WTC11 (cell line): ENCODE measurements around the gene NAA11. TPM values are rescaled to one million over a fixed set of nuclear protein-coding genes. Genes with fewer than 3 reads are reported as not detected.

ENCODE experiments used
- ATAC-seq: fragments of 200-7000 bp; cut with Tn5 transposase; 2 replicates; pipeline ENCODE4 v1.10.0; 2021; ENCODE audit warnings: mild to moderate bottlenecking, moderate library complexity
- CTCF ChIA-PET: fragments of 300-600 bp; sonication (Branson Sonifier 250); formaldehyde crosslinking; loops from one replicate; lab custom pipeline; 2021; ENCODE audit warnings: antibody characterized with exemption; lab: Charles Lee
- POLR2A ChIA-PET: fragments of 350-600 bp; sonication (Branson Sonifier 250); formaldehyde crosslinking; loops from one replicate; lab custom pipeline; 2021; ENCODE audit warnings: antibody characterized with exemption; lab: Charles Lee
- DNase-seq: peaks from one replicate; pipeline ENCODE4 v3.0.0; 2021; ENCODE audit warnings: low spot score
- H3K27ac Mint-ChIP-seq: 2 replicates; pipeline ENCODE4 v1.8.0; 2021; ENCODE audit warnings: mixed read lengths
- H3K27me3 Mint-ChIP-seq: 2 replicates; pipeline ENCODE4 v1.8.0; 2021; ENCODE audit warnings: low read depth, mild to moderate bottlenecking, moderate library complexity, mixed read lengths
- H3K36me3 Mint-ChIP-seq: 2 replicates; pipeline ENCODE4 v1.8.0; 2021; ENCODE audit warnings: mixed read lengths
- H3K4me1 Mint-ChIP-seq: 2 replicates; pipeline ENCODE4 v1.8.0; 2022; ENCODE audit warnings: mixed read lengths
- H3K4me3 Mint-ChIP-seq: 2 replicates; pipeline ENCODE4 v1.8.0; 2021; ENCODE audit warnings: mild to moderate bottlenecking, moderate library complexity, mixed read lengths
- H3K9me3 Mint-ChIP-seq: 2 replicates; pipeline ENCODE4 v1.8.0; 2021; ENCODE audit warnings: mixed read lengths
- CBFB ChIP-seq: sonication (generic); formaldehyde crosslinking; IDR thresholded peaks from 2 replicates; pipeline ENCODE4 v1.8.1; 2022; ENCODE audit warnings: mild to moderate bottlenecking, low read depth, missing genetic modification reagents
- CREB1 ChIP-seq: sonication (generic); formaldehyde crosslinking; IDR thresholded peaks from 2 replicates; pipeline ENCODE4 v1.8.0; 2023; ENCODE audit warnings: mild to moderate bottlenecking, missing genetic modification reagents
- CREM ChIP-seq: sonication (generic); formaldehyde crosslinking; IDR thresholded peaks from 2 replicates; pipeline ENCODE4 v1.8.1; 2022; ENCODE audit warnings: mild to moderate bottlenecking, missing genetic modification reagents, moderate library complexity
- E2F4 ChIP-seq: sonication (generic); formaldehyde crosslinking; IDR thresholded peaks from 2 replicates; pipeline ENCODE4 v1.8.1; 2022; ENCODE audit warnings: low read depth, mild to moderate bottlenecking, moderate library complexity, missing genetic modification reagents, borderline replicate concordance
- E2F5 ChIP-seq: sonication (generic); formaldehyde crosslinking; IDR thresholded peaks from 2 replicates; pipeline ENCODE4 v1.8.1; 2022; ENCODE audit warnings: mild to moderate bottlenecking, moderate library complexity, missing genetic modification reagents
- FOXP4 ChIP-seq: sonication (generic); formaldehyde crosslinking; IDR thresholded peaks from 2 replicates; pipeline ENCODE4 v1.8.0; 2022; ENCODE audit warnings: mild to moderate bottlenecking, missing genetic modification reagents
- GTF2I ChIP-seq: fragments of 250-450 bp; sonication (Bioruptor Pico); conservative IDR thresholded peaks from 2 replicates; pipeline ENCODE4 v1.4.0; 2021; ENCODE audit warnings: mild to moderate bottlenecking
- JUN ChIP-seq: sonication (generic); formaldehyde crosslinking; IDR thresholded peaks from 2 replicates; pipeline ENCODE4 v1.8.0; 2023; ENCODE audit warnings: mild to moderate bottlenecking, missing genetic modification reagents
- MYBL2 ChIP-seq: sonication (generic); formaldehyde crosslinking; IDR thresholded peaks from 2 replicates; pipeline ENCODE4 v1.8.1; 2023; ENCODE audit warnings: mild to moderate bottlenecking, moderate library complexity, missing genetic modification reagents
- NFATC4 ChIP-seq: fragments of 250-450 bp; sonication (Bioruptor Pico); IDR thresholded peaks from 2 replicates; pipeline ENCODE4 v1.9.0; 2021; ENCODE audit warnings: mild to moderate bottlenecking
- NR1H2 ChIP-seq: sonication (generic); formaldehyde crosslinking; IDR thresholded peaks from 2 replicates; pipeline ENCODE4 v1.9.0; 2021; ENCODE audit warnings: mild to moderate bottlenecking, moderate library complexity, missing genetic modification reagents
- TCF7 ChIP-seq: sonication (generic); formaldehyde crosslinking; IDR thresholded peaks from 2 replicates; pipeline ENCODE4 v1.8.0; 2022; ENCODE audit warnings: mild to moderate bottlenecking, low read depth, missing genetic modification reagents, moderate library complexity
- TEAD1 ChIP-seq: sonication (generic); formaldehyde crosslinking; IDR thresholded peaks from 2 replicates; pipeline ENCODE4 v1.8.0; 2022; ENCODE audit warnings: mild to moderate bottlenecking, missing genetic modification reagents
- USF1 ChIP-seq: sonication (generic); formaldehyde crosslinking; IDR thresholded peaks from 2 replicates; pipeline ENCODE4 v1.8.0; 2022; ENCODE audit warnings: mild to moderate bottlenecking, missing genetic modification reagents
- ZBTB21 ChIP-seq: sonication (generic); formaldehyde crosslinking; IDR thresholded peaks from 2 replicates; pipeline ENCODE4 v1.8.1; 2023; ENCODE audit warnings: mild to moderate bottlenecking, missing genetic modification reagents, borderline replicate concordance
- ZNF138 ChIP-seq: sonication (generic); formaldehyde crosslinking; conservative IDR thresholded peaks from 2 replicates; pipeline ENCODE4 v1.8.1; 2022; ENCODE audit warnings: mild to moderate bottlenecking, moderate library complexity, missing genetic modification reagents
- ZNF219 ChIP-seq: sonication (generic); formaldehyde crosslinking; IDR thresholded peaks from 2 replicates; pipeline ENCODE4 v1.8.0; 2023; ENCODE audit warnings: missing genetic modification reagents, mild to moderate bottlenecking, borderline replicate concordance
- ZNF396 ChIP-seq: fragments of 250-450 bp; sonication (Bioruptor Pico); IDR thresholded peaks from 2 replicates; pipeline ENCODE4 v1.8.0; 2021; ENCODE audit warnings: mild to moderate bottlenecking, moderate library complexity, borderline replicate concordance
- ZNF423 ChIP-seq: fragments of 250-450 bp; sonication (Bioruptor Pico); IDR thresholded peaks from 2 replicates; pipeline ENCODE4 v2.1.2; 2022; ENCODE audit warnings: mild to moderate bottlenecking, moderate library complexity
- ZNF425 ChIP-seq: fragments of 250-450 bp; sonication (Bioruptor Pico); conservative IDR thresholded peaks from 2 replicates; pipeline ENCODE4 v1.9.0; 2021; ENCODE audit warnings: mild to moderate bottlenecking
- ZNF671 ChIP-seq: fragments of 250-450 bp; sonication (Bioruptor Pico); IDR thresholded peaks from 2 replicates; pipeline ENCODE4 v1.8.0; 2021; ENCODE audit warnings: mild to moderate bottlenecking
- total RNA-seq: library from RNA; stranded (reverse); gene quantifications from 3 replicates; pipeline ENCODE4 v1.2.3, GENCODE V29; 2021

Gene NAA11
- total RNA-seq, 1 experiment from 2014 or later, result not detected

GRCh38 chr4:79298484-79298883 is 27.4 kb downstream of the NAA11 start:
- no peaks in the 10 kb centered on the region for H3K4me1 Mint-ChIP-seq
- no peaks in the 10 kb centered on the region for H3K27me3 Mint-ChIP-seq
- ATAC-seq (no peak), DNase-seq (no peak)
- ChIA-PET CTCF (interaction anchor here (0.7 to 0.9 kb wide), 2 partner anchors 43 to 104 kb away, joined by 3 read pairs; no protein-coding TSS in a partner anchor), POLR2A (no interaction called here)
- no peak overlapping the region for H3K27ac Mint-ChIP-seq
- no peaks in the 10 kb centered on the region for H3K9me3 Mint-ChIP-seq
- H3K36me3 Mint-ChIP-seq, result no peaks in the 10 kb centered on the region
- TF ChIP-seq ZNF138 (CRISPR knock-in tag) (no peak), ZNF671 (CRISPR knock-in tag) (no peak)
- no peak overlapping the region for H3K4me3 Mint-ChIP-seq

GRCh38 chr4:79298027-79298426 is 27.8 kb downstream of the NAA11 start:
- DNase-seq, result no peak
- POLR2A ChIA-PET, result no interaction called here
- Mint-ChIP-seq H3K27ac (no peak overlapping the region), H3K27me3 (no peaks in the 10 kb centered on the region), H3K4me3 (no peak overlapping the region), H3K4me1 (no peaks in the 10 kb centered on the region), H3K9me3 (no peaks in the 10 kb centered on the region), H3K36me3 (no peaks in the 10 kb centered on the region)
- TF ChIP-seq MYBL2 (CRISPR knock-in tag), result no peak
- TF ChIP-seq ZNF138 (CRISPR knock-in tag), result no peak
- TF ChIP-seq ZNF425 (CRISPR knock-in tag), result no peak
- TF ChIP-seq GTF2I (CRISPR knock-in tag), result no peak
- TF ChIP-seq CREB1 (CRISPR knock-in tag), result no peak
- TF ChIP-seq TEAD1, result no peak
- no peak for TF ChIP-seq JUN
- TF ChIP-seq ZNF396 (CRISPR knock-in tag), result no peak
- no peak for TF ChIP-seq ZNF219 (CRISPR knock-in tag)
- no peak for TF ChIP-seq CBFB (CRISPR knock-in tag)
- TF ChIP-seq E2F4 (CRISPR knock-in tag), result no peak
- no peak for TF ChIP-seq FOXP4
- TF ChIP-seq TCF7 (CRISPR knock-in tag), result no peak
- no peak for TF ChIP-seq USF1
- no peak for TF ChIP-seq ZBTB21 (CRISPR knock-in tag)
- no peak for TF ChIP-seq ZNF423 (CRISPR knock-in tag)
- TF ChIP-seq E2F5 (CRISPR knock-in tag), result no peak
- no peak for TF ChIP-seq CREM (CRISPR knock-in tag)
- TF ChIP-seq NFATC4 (CRISPR knock-in tag), result no peak
- no peak for TF ChIP-seq NR1H2
- CTCF ChIA-PET, result interaction anchor here (0.7 to 0.9 kb wide), 2 partner anchors 42 to 104 kb away, joined by 3 read pairs; no protein-coding TSS in a partner anchor
- no peak for ATAC-seq
